Measurements from ENCODE around the gene AUTS2. TPM values are rescaled to one million over a fixed set of nuclear protein-coding genes. Genes with fewer than 3 reads are reported as not detected.
"Not testable (repeated sequence)": the region's sequence is repeated elsewhere in the genome, so short reads cannot be mapped to it uniquely, and the experiment has no call there.

The AUTS2 gene
- total and polyA plus RNA-seq, 5 donors, result 7.0 to 15.4 (median 10.6) TPM

DNA sequence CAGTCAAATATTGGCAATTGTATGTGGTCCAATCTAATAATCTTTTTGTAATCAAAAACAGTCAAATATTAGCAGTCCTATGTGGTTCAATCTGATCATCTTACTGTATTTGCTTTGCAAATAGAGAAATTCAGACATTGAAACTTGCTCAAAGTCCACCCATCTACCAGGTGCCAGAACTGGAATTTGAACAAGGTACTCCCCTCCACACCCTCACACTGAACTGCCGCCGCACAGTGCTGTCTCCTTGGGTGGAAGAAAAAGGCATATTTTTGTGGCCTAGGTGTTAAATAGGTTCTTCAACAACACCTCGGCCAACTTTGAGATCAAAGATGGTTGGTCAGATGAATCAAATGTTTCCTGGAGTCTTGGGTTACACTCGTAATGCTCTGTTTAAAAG lies 989.5 kb downstream of the AUTS2 start:
- H3K27me3 ChIP-seq (ENCODE audit: control insufficient read depth, insufficient read depth), result no peaks in the 10 kb centered on the region
- no peak for ATAC-seq
- DNase-seq, result no peak
- no peaks in the 10 kb centered on the region for H3K9me3 ChIP-seq (ENCODE audit: control insufficient read depth, low read length)
- 70% methylated on average over 4 of the region's 4 CpGs for WGBS
- H3K4me1 ChIP-seq (ENCODE audit: control insufficient read depth, insufficient read depth, low read length), result no peaks in the 10 kb centered on the region
- intact Hi-C loops (cut with DNase I), result no loop called here
- no peak overlapping the region for H3K27ac ChIP-seq (ENCODE audit: low read length)
- H3K4me3 ChIP-seq (ENCODE audit: low read length), result no peak overlapping the region

DNA sequence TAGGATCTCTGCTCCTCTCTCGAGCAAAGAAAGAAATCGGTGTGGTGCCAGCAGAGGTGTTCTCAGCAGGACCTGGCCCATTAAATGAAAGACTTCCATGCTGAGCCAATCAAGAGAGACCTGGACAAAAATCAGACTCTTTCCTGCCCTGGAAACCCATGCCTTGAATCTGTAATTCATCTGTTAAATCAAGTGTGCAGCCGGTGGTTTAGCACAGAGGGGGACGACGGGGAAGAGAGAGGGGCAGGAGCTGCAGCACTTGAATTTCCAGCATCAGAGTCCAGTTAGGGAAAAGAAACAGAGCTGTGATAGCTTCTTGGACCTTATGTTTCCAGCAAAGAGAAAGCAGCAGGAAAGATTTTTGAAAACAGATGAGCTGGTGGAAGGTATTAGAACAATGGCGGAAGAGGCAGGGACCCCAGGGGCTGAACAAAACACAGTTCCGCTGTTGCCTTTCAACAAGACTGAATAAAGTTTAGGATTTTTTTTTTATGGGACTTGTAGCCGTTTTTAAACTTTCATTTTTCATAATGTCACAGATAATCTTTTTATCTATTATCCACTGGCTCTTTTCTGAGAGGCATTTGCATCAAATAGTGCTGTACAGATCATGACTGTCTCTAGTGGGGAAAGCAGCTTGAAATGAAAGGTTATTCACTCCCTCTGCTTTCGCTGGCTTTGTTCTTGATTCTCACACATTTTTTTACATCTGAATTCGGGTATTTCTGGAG lies 990.1 kb downstream of the AUTS2 start:
- WGBS, result 95% methylated on average over 10 of the region's 10 CpGs
- DNase-seq (no peak), ATAC-seq (no peak)
- intact Hi-C loops (cut with DNase I), result no loop called here
- no peaks in the 10 kb centered on the region for H3K4me1 ChIP-seq (ENCODE audit: control insufficient read depth, insufficient read depth, low read length)
- H3K9me3 ChIP-seq (ENCODE audit: control insufficient read depth, low read length), result no peaks in the 10 kb centered on the region
- H3K27ac ChIP-seq (ENCODE audit: low read length), result no peak overlapping the region
- H3K27me3 ChIP-seq (ENCODE audit: control insufficient read depth, insufficient read depth), result no peaks in the 10 kb centered on the region
- no peak overlapping the region for H3K4me3 ChIP-seq (ENCODE audit: low read length)

DNA sequence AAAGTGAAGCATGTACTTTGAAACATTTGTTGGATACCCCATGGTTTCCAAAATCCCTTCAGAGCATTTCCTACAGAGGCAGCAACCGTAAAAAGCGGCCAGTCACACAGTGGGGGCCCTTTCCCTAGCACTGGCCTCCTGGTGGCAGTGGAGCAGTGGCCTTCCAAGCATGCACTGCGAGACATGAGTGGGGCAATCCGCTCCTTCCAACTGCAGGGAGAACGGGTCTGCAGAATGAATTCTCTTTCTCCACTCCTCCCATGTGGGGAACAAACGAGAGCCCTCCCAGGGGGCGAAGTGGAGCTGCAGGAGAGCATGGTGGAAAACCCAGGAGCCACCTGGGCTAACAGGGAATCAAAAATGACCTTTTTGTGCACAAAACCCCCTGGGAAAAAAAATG lies 990.7 kb downstream of the AUTS2 start:
- no peak overlapping the region for H3K4me3 ChIP-seq (ENCODE audit: low read length)
- H3K27me3 ChIP-seq (ENCODE audit: control insufficient read depth, insufficient read depth), result no peaks in the 10 kb centered on the region
- no peaks in the 10 kb centered on the region for H3K9me3 ChIP-seq (ENCODE audit: control insufficient read depth, low read length)
- 95% methylated on average over 7 of the region's 7 CpGs for WGBS
- H3K4me1 ChIP-seq (ENCODE audit: control insufficient read depth, insufficient read depth, low read length), result no peaks in the 10 kb centered on the region
- DNase-seq (no peak), ATAC-seq (no peak)
- intact Hi-C loops (cut with DNase I), result no loop called here
- H3K27ac ChIP-seq (ENCODE audit: low read length), result no peak overlapping the region

DNA sequence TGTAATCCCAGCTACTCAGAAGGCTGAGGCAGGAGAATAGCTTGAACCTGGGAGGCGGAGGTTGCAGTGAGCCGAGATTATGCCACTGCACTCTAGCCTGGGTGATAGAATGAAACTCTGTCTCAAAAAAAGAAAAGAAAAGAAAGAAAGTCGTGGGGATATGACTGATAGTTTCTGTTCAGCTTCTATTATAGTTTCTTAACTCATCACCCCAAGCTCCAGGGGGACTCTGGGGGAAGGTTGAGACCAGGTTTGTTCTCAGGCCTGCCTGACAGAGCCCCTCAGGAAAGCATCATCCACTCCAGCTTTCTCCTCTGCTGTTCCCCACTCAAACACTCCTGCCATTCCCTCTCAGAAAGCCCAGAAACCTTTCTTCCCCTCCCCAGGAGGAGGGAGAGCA lies 991.3 kb downstream of the AUTS2 start:
- Histone ChIP-seq H3K4me1 (ENCODE audit: control insufficient read depth, insufficient read depth, low read length) (no peaks in the 10 kb centered on the region), H3K27ac (ENCODE audit: low read length) (no peak overlapping the region), H3K4me3 (ENCODE audit: low read length) (no peak overlapping the region), H3K27me3 (ENCODE audit: control insufficient read depth, insufficient read depth) (no peaks in the 10 kb centered on the region), H3K9me3 (ENCODE audit: control insufficient read depth, low read length) (no peaks in the 10 kb centered on the region)
- intact Hi-C loops (cut with DNase I), result no loop called here
- DNase-seq (no peak), ATAC-seq (no peak)
- WGBS, result 92% methylated on average over 3 of the region's 3 CpGs

DNA sequence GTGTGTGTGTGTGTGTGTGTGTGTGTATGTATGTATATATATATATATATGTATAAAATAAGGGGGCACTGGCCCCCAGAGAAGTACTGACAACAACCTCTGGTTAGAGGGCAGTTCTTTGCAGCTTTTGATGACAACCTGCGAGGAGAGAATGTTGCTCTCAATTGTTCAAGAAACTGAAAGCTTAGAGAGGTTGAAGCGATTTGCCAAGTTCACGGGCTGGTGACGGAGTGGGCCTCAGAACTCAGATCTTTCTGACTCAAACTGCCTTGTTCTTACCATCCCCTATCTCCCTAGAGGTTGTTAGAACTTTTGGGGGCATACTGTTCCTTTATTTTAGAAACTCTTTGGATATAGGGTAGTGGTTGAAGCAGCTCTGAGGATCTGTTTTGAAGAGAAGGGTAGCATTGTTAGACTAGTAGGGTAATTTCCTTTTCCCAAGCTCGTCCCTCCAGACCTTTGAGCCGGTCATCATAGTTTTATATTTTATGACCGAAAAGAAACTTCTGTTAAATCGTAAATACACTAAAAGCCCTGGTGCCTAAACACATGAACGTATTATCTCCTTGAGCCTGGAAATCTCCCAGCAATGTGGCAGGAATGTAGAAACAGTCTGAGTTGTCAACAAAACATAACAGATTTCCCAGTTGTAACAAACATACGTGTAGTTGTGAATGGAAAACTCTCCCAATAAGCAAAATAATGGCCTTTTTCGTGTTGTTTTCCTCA lies 992.0 kb downstream of the AUTS2 start:
- intact Hi-C loops (cut with DNase I), result no loop called here
- DNase-seq (no peak), ATAC-seq (no peak)
- Histone ChIP-seq H3K4me3 (ENCODE audit: low read length) (no peak overlapping the region), H3K4me1 (ENCODE audit: control insufficient read depth, insufficient read depth, low read length) (no peaks in the 10 kb centered on the region), H3K9me3 (ENCODE audit: control insufficient read depth, low read length) (no peaks in the 10 kb centered on the region), H3K27ac (ENCODE audit: low read length) (no peak overlapping the region), H3K27me3 (ENCODE audit: control insufficient read depth, insufficient read depth) (no peaks in the 10 kb centered on the region)
- 84% methylated on average over 11 of the region's 11 CpGs for WGBS

DNA sequence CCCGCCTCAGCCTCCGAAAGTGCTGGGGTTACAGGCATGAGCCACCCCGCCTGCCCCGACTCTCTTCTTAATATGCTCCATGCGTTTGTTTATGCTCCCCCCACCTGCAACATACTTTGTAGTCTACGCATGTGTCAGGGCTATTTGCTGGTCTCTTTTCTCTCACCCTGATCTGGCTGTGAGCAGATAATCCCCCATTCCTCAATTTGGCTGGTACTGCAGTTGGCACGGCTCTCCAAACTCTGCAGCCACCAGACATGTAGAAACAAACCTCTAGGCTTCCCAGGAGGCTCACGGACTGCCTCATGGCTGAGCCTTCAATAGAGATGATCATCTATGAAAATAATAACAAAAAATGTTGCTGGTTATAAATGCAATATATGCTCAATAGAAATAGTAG lies 993.4 kb downstream of the AUTS2 start:
- WGBS, result 96% methylated on average over 8 of the region's 8 CpGs
- DNase-seq, result no peak
- no peaks in the 10 kb centered on the region for H3K9me3 ChIP-seq (ENCODE audit: control insufficient read depth, low read length)
- intact Hi-C loops (cut with DNase I), result no loop called here
- H3K27ac ChIP-seq (ENCODE audit: low read length), result no peak overlapping the region
- H3K4me3 ChIP-seq (ENCODE audit: low read length), result no peak overlapping the region
- no peaks in the 10 kb centered on the region for H3K27me3 ChIP-seq (ENCODE audit: control insufficient read depth, insufficient read depth)
- H3K4me1 ChIP-seq (ENCODE audit: control insufficient read depth, insufficient read depth, low read length), result no peaks in the 10 kb centered on the region
- no peak for ATAC-seq

DNA sequence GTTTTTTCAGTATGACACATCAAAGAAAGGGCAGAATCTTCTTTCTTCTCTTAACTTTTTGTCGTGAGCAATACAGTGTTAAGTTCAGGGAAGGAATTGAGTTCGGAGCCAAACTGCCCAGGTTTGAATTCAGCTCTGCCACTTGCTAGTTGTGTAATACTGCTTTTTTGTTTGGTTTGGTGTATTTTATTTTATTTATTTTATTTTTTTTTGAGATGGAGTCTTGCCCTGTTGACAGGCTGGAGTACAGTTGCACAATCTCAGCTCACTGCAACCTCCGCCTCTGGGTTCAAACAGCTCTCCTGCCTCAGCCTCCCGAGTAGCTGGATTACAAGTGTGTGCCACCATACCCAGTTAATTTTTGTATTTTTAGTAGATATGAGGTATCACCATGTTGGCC lies 993.9 kb downstream of the AUTS2 start:
- Histone ChIP-seq H3K9me3 (ENCODE audit: control insufficient read depth, low read length) (no peaks in the 10 kb centered on the region), H3K4me3 (ENCODE audit: low read length) (no peak overlapping the region), H3K27me3 (ENCODE audit: control insufficient read depth, insufficient read depth) (no peaks in the 10 kb centered on the region), H3K27ac (ENCODE audit: low read length) (no peak overlapping the region), H3K4me1 (ENCODE audit: control insufficient read depth, insufficient read depth, low read length) (no peaks in the 10 kb centered on the region)
- WGBS, result 98% methylated on average over 4 of the region's 4 CpGs
- no peak for DNase-seq
- intact Hi-C loops (cut with DNase I), result no loop called here
- no peak for ATAC-seq

DNA sequence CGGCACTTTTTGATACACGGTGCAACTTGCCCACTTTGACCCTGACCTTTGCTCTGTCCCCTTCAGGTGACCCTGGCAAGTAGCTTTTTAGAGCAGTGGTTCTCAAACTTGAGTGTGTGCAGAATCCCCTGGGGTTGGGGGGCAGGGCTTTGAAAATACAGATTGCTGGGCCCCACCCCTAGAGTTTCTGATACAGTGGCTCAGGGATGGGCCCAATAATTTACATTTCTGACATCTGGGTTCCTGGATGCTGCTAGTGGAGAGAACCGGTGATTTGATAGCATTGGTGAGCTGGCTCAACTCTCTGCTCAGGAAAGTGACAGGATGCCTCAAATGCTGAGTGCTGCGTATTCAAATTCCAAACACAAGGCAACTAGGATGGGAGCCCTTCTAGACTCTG lies 995.9 kb downstream of the AUTS2 start:
- H3K9me3 ChIP-seq (ENCODE audit: control insufficient read depth, low read length), result no peaks in the 10 kb centered on the region
- intact Hi-C loops (cut with DNase I), result no loop called here
- DNase-seq, result no peak
- H3K4me3 ChIP-seq (ENCODE audit: low read length), result no peak overlapping the region
- 95% methylated on average over 4 of the region's 4 CpGs for WGBS
- no peak for ATAC-seq
- H3K27me3 ChIP-seq (ENCODE audit: control insufficient read depth, insufficient read depth), result no peaks in the 10 kb centered on the region
- no peaks in the 10 kb centered on the region for H3K4me1 ChIP-seq (ENCODE audit: control insufficient read depth, insufficient read depth, low read length)
- no peak overlapping the region for H3K27ac ChIP-seq (ENCODE audit: low read length)

DNA sequence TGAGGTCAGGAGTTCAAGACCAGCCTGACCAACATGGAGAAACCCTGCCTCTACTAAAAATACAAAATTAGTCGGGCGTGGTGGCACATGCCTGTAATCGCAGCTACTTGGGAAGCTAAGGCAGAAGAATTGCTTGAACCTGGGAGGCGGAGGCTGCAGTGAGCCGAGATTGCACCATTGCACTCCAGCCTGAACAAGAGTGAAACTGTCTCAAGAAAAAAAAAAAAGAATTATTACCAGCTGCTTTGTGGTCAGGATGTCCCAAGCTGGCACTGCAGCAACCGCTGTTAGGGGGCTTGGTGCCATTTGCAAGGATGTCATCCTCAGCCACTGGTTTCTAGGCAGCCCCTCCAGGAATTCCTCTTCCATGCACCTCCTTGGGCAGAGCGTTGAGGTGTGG lies 996.6 kb downstream of the AUTS2 start:
- intact Hi-C loops (cut with DNase I); DNase-seq; H3K9me3 ChIP-seq (ENCODE audit: control insufficient read depth, low read length); H3K4me3 ChIP-seq (ENCODE audit: low read length); H3K27me3 ChIP-seq (ENCODE audit: control insufficient read depth, insufficient read depth); ATAC-seq; H3K27ac ChIP-seq (ENCODE audit: low read length); H3K4me1 ChIP-seq (ENCODE audit: control insufficient read depth, insufficient read depth, low read length): not testable (repeated sequence)
- WGBS, result 96% methylated on average over 7 of the region's 7 CpGs

DNA sequence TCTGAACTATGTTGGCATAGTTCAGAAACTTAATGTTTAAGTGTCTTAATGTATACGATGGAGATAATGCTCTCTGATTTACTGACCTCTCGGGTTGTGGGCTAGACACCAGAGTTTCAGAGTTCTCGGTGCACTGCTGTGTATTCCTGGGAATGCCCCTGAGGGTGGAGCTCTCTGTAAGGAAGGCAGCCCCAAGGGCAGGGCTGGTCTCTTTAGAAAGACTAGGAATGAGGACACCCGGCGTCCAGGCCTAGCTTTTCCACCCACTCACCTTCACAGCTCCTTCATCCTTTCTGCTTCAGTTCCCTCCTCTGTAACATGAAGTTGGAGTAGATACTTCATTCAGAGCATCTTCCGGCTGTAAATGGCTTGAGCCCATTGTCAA lies 997.1 kb downstream of the AUTS2 start:
- DNase-seq, result no peak
- Histone ChIP-seq H3K4me3 (ENCODE audit: low read length) (no peak overlapping the region), H3K27me3 (ENCODE audit: control insufficient read depth, insufficient read depth) (no peaks in the 10 kb centered on the region), H3K4me1 (ENCODE audit: control insufficient read depth, insufficient read depth, low read length) (no peaks in the 10 kb centered on the region), H3K9me3 (ENCODE audit: control insufficient read depth, low read length) (no peaks in the 10 kb centered on the region), H3K27ac (ENCODE audit: low read length) (no peak overlapping the region)
- 64% methylated on average over 6 of the region's 6 CpGs for WGBS
- ATAC-seq, result no peak
- intact Hi-C loops (cut with DNase I), result no loop called here

DNA sequence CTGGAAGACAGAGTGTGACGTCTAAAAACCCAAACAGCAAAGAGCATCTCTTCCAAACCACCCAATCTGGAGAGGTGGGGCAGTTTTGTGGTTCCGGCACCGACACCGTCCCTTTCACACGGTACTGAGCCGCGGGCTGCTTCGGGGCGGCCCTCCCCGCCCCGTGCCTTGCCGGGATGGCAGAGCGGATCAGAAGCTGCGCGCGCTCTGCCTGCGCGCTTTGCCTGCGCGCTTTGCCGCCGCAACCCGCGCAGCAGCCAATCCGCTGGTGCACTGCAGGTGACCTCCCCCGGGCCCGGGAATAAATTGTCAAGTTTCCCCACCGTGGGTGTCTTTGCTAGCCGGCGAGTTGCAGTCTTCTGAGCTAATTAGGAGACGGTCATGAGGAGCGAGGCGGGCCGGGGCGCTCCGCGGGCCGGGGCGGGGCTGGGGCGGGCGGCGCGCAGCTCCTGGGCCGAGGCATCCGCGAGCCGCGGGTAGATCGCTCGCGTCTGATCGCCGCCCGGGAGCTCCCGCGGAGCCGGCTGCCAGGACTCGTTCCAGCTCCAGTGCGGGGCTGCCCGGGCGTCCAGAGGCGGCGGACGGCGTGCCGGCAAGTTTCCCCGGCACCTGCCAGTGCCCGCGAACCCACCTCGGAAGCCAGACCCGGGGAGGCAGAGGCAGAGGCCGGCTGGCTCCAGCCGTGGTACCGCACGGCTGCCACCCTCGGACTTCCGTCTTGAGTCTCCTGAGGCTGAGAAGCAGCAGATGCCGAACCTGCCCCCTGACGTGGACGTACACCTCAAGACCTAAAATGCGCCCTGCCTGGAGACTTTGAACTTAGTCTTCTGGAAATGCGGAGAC lies 997.7 kb downstream of the AUTS2 start:
- intact Hi-C loops (cut with DNase I), result no loop called here
- no peak overlapping the region for H3K27ac ChIP-seq (ENCODE audit: low read length)
- DNase-seq (peak in 2 of 3 donors; percentile 47 to 48), ATAC-seq (peak; percentile 37 to 63)
- no peaks in the 10 kb centered on the region for H3K4me1 ChIP-seq (ENCODE audit: control insufficient read depth, insufficient read depth, low read length)
- 15% methylated on average over 82 of the region's 82 CpGs for WGBS
- H3K4me3 ChIP-seq (ENCODE audit: low read length), result peak overlapping the region; percentile 39
- H3K27me3 ChIP-seq (ENCODE audit: control insufficient read depth, insufficient read depth), result no peaks in the 10 kb centered on the region
- H3K9me3 ChIP-seq (ENCODE audit: control insufficient read depth, low read length), result no peaks in the 10 kb centered on the region

Data from right cardiac atrium (tissue), 5 donors.